ENCODE results near the gene DENND1A.
"Not testable (repeated sequence)": the region's sequence is repeated elsewhere in the genome, so short reads cannot be mapped to it uniquely, and the experiment has no call there.

DENND1A gene

GRCh38 chr9:123929870-123930831 lies at the start of gene DENND1A:
Gene DENND1A (minus strand): TSS chr9:123930126. CDS start chr9:123929905, 221 bp downstream.
- peak; percentile 95 for DNase-seq

GRCh38 chr9:123978981-123979380 lies 49.1 kb upstream of the DENND1A start:
- no peak for DNase-seq

- not testable (repeated sequence) for DNase-seq
These were observed 46.7 kb upstream of the DENND1A start for GRCh38 chr9:123976579-123976978.

GRCh38 chr9:123975871-123976270 lies 45.9 kb upstream of the DENND1A start:
- DNase-seq: no peak

- no peak for DNase-seq
These were observed 44.5 kb upstream of the DENND1A start for GRCh38 chr9:123974471-123974870.

- DNase-seq: no peak
These were observed 43.8 kb upstream of the DENND1A start for GRCh38 chr9:123973590-123974223.

GRCh38 chr9:123972618-123973017 lies 42.7 kb upstream of the DENND1A start:
- DNase-seq: no peak

GRCh38 chr9:123967323-123967722 lies 37.4 kb upstream of the DENND1A start:
- no peak for DNase-seq

- no peak for DNase-seq
These were observed 36.1 kb upstream of the DENND1A start for GRCh38 chr9:123965801-123966686.

- no peak for DNase-seq
These were observed 34.8 kb upstream of the DENND1A start for GRCh38 chr9:123964761-123965160.

GRCh38 chr9:123960965-123961364 lies 31.0 kb upstream of the DENND1A start:
- no peak for DNase-seq

GRCh38 chr9:123960366-123960765 lies 30.4 kb upstream of the DENND1A start:
- no peak for DNase-seq

GRCh38 chr9:123959787-123960186 lies 29.9 kb upstream of the DENND1A start:
- no peak for DNase-seq

- no peak for DNase-seq
These were observed 27.8 kb upstream of the DENND1A start for GRCh38 chr9:123957731-123958130.

- no peak for DNase-seq
These were observed 27.3 kb upstream of the DENND1A start for GRCh38 chr9:123957168-123957721.

- no peak for DNase-seq
These were observed 25.7 kb upstream of the DENND1A start for GRCh38 chr9:123955637-123956036.

- no peak for DNase-seq
These were observed 24.8 kb upstream of the DENND1A start for GRCh38 chr9:123954518-123955280.

GRCh38 chr9:123952641-123953495 lies 22.9 kb upstream of the DENND1A start:
- no peak for DNase-seq

- DNase-seq: no peak
These were observed 18.4 kb upstream of the DENND1A start for GRCh38 chr9:123948286-123948685.

GRCh38 chr9:123947326-123947725 lies 17.4 kb upstream of the DENND1A start:
- no peak for DNase-seq

Data from activated CD4-positive, alpha-beta T cell treated with anti-CD3 and anti-CD28 coated beads, Interleukin-2, Interleukin-6, amounts not matched to agents 100 ng/mL and 50 ng/mL, durations not matched to agents 16 hours and 8 hours (primary cell).